ENCODE measurements around the gene DIP2C.

DIP2C gene

GRCh38 chr10:630581-631073, 58.8 kb downstream of the DIP2C start:
- Histone ChIP-seq H3K4me1 (ENCODE audit: control insufficient read depth in 2 of 2, insufficient read depth in 2 of 2, low read length in 2 of 2) (peaks cover 0 to 5% of the 10 kb centered on the region in 2 donors), H3K9ac (ENCODE audit: low read depth in 1 of 2, low read length in 2 of 2) (no peak overlapping the region), H3K4me3 (ENCODE audit: low read length in 2 of 2) (no peak overlapping the region), H3K36me3 (ENCODE audit: control insufficient read depth in 2 of 2, insufficient read depth in 2 of 2, low read length in 2 of 2) (no peaks in the 10 kb centered on the region), H3K27ac (ENCODE audit: low read depth in 2 of 2, low read length in 2 of 2) (no peak overlapping the region), H3K27me3 (ENCODE audit: control insufficient read depth in 2 of 2, insufficient read depth in 2 of 2, low read length in 2 of 2) (no peaks in the 10 kb centered on the region), H3K9me3 (ENCODE audit: control insufficient read depth in 2 of 2, low read length in 2 of 2) (no peaks in the 10 kb centered on the region)

DNA sequence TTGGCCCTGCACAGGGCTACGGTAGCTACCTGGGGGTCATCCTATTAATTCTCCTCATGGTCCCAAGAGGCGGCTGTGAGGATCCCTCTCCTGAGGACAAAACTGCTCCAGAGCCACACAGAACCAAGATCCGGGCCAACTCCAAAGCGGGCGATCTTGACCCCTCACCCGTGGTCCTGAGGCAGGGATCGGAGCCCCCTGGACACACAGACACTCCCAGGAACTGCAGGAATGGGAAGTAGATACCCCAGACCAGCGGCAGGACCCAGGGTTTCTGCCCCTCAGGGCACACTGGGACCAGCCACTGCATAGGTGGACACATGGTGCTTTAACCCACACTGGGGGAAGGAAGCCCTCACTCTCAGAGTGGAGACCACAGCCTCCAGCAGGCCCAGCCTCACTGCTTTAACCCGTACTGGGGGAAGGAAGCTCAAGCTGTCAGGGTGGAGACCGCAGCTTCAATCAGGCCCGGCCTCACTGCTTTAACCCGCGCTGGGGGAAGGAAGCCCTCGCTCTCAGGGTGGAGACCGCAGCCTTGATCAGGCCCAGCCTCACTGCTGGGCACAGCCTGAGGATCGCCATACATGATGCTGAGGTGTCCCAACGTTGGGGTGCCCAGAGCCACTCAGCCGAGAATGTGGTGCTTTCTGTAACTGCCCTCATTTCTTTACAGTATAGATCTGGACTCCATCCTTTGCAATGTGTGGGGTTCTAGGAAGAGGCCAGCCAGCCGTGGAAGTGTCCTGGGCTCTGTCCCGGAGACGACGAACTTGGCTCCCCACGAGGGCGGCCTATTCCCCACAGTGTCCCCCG, 60.1 kb downstream of the DIP2C start:
- no peak overlapping the region for H3K4me3 ChIP-seq (ENCODE audit: low read length in 2 of 2)
- H3K9me3 ChIP-seq (ENCODE audit: control insufficient read depth in 2 of 2, low read length in 2 of 2), result no peaks in the 10 kb centered on the region

GRCh38 chr10:628386-629045, 61.0 kb downstream of the DIP2C start:
- Histone ChIP-seq H3K4me1 (ENCODE audit: control insufficient read depth in 2 of 2, insufficient read depth in 2 of 2, low read length in 2 of 2) (peaks cover 2 to 7% of the 10 kb centered on the region in 2 donors), H3K36me3 (ENCODE audit: control insufficient read depth in 2 of 2, insufficient read depth in 2 of 2, low read length in 2 of 2) (no peaks in the 10 kb centered on the region), H3K27me3 (ENCODE audit: control insufficient read depth in 2 of 2, insufficient read depth in 2 of 2, low read length in 2 of 2) (no peaks in the 10 kb centered on the region), H3K9me3 (ENCODE audit: control insufficient read depth in 2 of 2, low read length in 2 of 2) (no peaks in the 10 kb centered on the region), H3K4me3 (ENCODE audit: low read length in 2 of 2) (no peak overlapping the region), H3K9ac (ENCODE audit: low read depth in 1 of 2, low read length in 2 of 2) (no peak overlapping the region), H3K27ac (ENCODE audit: low read depth in 2 of 2, low read length in 2 of 2) (no peak overlapping the region)

More for the DNA sequence above, 60.1 kb downstream of the DIP2C start:
- no peak overlapping the region for H3K27ac ChIP-seq (ENCODE audit: low read depth in 2 of 2, low read length in 2 of 2)
- peaks cover 5 to 7% of the 10 kb centered on the region in 2 donors for H3K4me1 ChIP-seq (ENCODE audit: control insufficient read depth in 2 of 2, insufficient read depth in 2 of 2, low read length in 2 of 2)
- no peaks in the 10 kb centered on the region for H3K27me3 ChIP-seq (ENCODE audit: control insufficient read depth in 2 of 2, insufficient read depth in 2 of 2, low read length in 2 of 2)
- no peaks in the 10 kb centered on the region for H3K36me3 ChIP-seq (ENCODE audit: control insufficient read depth in 2 of 2, insufficient read depth in 2 of 2, low read length in 2 of 2)
- no peak overlapping the region for H3K9ac ChIP-seq (ENCODE audit: low read depth in 1 of 2, low read length in 2 of 2)

DNA sequence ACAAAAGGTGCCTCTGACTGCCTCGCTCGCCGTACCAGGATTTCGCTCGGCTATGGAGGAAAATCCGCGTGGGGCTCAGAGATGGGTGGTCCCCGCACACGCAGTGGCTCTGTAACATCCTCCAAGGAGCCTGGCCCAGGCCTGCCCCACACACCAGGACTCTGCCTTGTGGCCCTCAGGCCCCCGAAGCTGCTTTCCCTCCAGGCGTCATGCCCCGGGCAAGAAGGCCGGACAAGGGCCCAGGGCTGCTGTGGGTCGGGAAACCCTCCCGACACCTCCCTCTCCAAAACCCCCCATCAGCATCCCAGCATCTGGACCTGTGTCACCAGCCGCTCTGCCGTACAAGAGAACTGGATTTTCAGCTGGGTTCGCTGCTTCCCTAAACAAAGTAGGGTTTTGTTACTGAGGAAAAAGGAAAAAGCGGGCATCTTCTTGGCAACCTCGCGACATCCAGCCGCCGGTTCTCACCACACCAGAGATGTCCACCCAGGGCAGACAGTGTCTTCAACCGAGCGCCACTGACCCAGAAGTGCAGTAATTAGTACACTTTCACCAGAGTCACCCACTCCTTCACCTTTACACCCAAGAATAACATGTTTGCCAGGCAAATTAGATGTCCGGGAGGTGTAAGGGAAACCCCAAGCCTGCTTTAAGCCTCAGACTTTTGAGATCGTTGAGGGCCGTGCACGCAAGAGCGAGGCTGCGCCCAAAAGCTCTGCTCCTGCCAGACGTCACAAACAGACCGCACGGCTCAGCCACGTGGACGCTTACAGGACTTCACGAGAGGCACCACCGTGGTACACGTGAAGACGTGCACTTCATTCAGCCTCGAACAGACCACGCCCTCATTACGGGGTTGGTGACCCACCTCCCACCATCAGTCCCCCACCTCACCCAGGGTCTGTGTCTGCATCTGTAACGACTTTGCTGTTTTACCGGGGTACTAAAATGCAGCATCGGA, 62.2 kb downstream of the DIP2C start:
- H3K9ac ChIP-seq (ENCODE audit: low read depth in 1 of 2, low read length in 2 of 2), result no peak overlapping the region
- peaks cover 2 to 10% of the 10 kb centered on the region in 2 donors for H3K4me1 ChIP-seq (ENCODE audit: control insufficient read depth in 2 of 2, insufficient read depth in 2 of 2, low read length in 2 of 2)
- no peaks in the 10 kb centered on the region for H3K36me3 ChIP-seq (ENCODE audit: control insufficient read depth in 2 of 2, insufficient read depth in 2 of 2, low read length in 2 of 2)
- H3K9me3 ChIP-seq (ENCODE audit: control insufficient read depth in 2 of 2, low read length in 2 of 2), result no peaks in the 10 kb centered on the region
- no peaks in the 10 kb centered on the region for H3K27me3 ChIP-seq (ENCODE audit: control insufficient read depth in 2 of 2, insufficient read depth in 2 of 2, low read length in 2 of 2)
- H3K4me3 ChIP-seq (ENCODE audit: low read length in 2 of 2), result no peak overlapping the region
- no peak overlapping the region for H3K27ac ChIP-seq (ENCODE audit: low read depth in 2 of 2, low read length in 2 of 2)

- Histone ChIP-seq H3K27me3 (ENCODE audit: control insufficient read depth in 2 of 2, insufficient read depth in 2 of 2, low read length in 2 of 2) (no peaks in the 10 kb centered on the region), H3K9ac (ENCODE audit: low read depth in 1 of 2, low read length in 2 of 2) (no peak overlapping the region), H3K27ac (ENCODE audit: low read depth in 2 of 2, low read length in 2 of 2) (peak overlapping the region; percentile 8 to 48), H3K4me1 (ENCODE audit: control insufficient read depth in 2 of 2, insufficient read depth in 2 of 2, low read length in 2 of 2) (peaks cover 2 to 10% of the 10 kb centered on the region in 2 donors), H3K4me3 (ENCODE audit: low read length in 2 of 2) (no peak overlapping the region), H3K9me3 (ENCODE audit: control insufficient read depth in 2 of 2, low read length in 2 of 2) (no peaks in the 10 kb centered on the region), H3K36me3 (ENCODE audit: control insufficient read depth in 2 of 2, insufficient read depth in 2 of 2, low read length in 2 of 2) (no peaks in the 10 kb centered on the region)
Measured at GRCh38 chr10:625751-626711, 63.4 kb downstream of the DIP2C start.

- Histone ChIP-seq H3K27me3 (ENCODE audit: control insufficient read depth in 2 of 2, insufficient read depth in 2 of 2, low read length in 2 of 2) (no peaks in the 10 kb centered on the region), H3K4me3 (ENCODE audit: low read length in 2 of 2) (peak overlapping the region in 1 of 2 donors; percentile 1), H3K9me3 (ENCODE audit: control insufficient read depth in 2 of 2, low read length in 2 of 2) (no peaks in the 10 kb centered on the region), H3K4me1 (ENCODE audit: control insufficient read depth in 2 of 2, insufficient read depth in 2 of 2, low read length in 2 of 2) (peaks cover 2 to 10% of the 10 kb centered on the region in 2 donors), H3K36me3 (ENCODE audit: control insufficient read depth in 2 of 2, insufficient read depth in 2 of 2, low read length in 2 of 2) (no peaks in the 10 kb centered on the region), H3K27ac (ENCODE audit: low read depth in 2 of 2, low read length in 2 of 2) (peak overlapping the region; percentile 3 to 48), H3K9ac (ENCODE audit: low read depth in 1 of 2, low read length in 2 of 2) (no peak overlapping the region)
Measured at GRCh38 chr10:625333-625696, 64.2 kb downstream of the DIP2C start.

- Histone ChIP-seq H3K27me3 (ENCODE audit: control insufficient read depth in 2 of 2, insufficient read depth in 2 of 2, low read length in 2 of 2) (no peaks in the 10 kb centered on the region), H3K4me1 (ENCODE audit: control insufficient read depth in 2 of 2, insufficient read depth in 2 of 2, low read length in 2 of 2) (peaks cover 2 to 10% of the 10 kb centered on the region in 2 donors), H3K9me3 (ENCODE audit: control insufficient read depth in 2 of 2, low read length in 2 of 2) (no peaks in the 10 kb centered on the region), H3K4me3 (ENCODE audit: low read length in 2 of 2) (peak overlapping the region in 1 of 2 donors; percentile 1), H3K27ac (ENCODE audit: low read depth in 2 of 2, low read length in 2 of 2) (peak overlapping the region; percentile 57 to 68), H3K36me3 (ENCODE audit: control insufficient read depth in 2 of 2, insufficient read depth in 2 of 2, low read length in 2 of 2) (no peaks in the 10 kb centered on the region), H3K9ac (ENCODE audit: low read depth in 1 of 2, low read length in 2 of 2) (no peak overlapping the region)
Measured at GRCh38 chr10:624605-625332, 64.7 kb downstream of the DIP2C start.

DNA sequence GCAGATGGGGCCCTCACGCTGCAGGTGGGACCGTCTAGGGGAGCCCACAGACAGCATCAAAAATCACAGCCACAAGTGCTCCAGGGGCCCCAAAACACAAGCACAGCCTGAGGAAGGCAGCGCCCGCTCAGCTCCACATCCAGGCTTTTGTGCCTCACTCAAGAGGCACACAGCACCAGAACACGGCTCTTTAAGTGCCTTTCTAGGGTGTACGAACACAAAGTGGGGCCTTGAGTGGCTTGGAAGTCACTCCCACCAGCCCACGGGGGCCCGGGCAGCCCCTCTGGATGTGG, 65.2 kb downstream of the DIP2C start:
- H3K27ac ChIP-seq (ENCODE audit: low read depth in 2 of 2, low read length in 2 of 2), result peak overlapping the region; percentile 57 to 68
- no peak overlapping the region for H3K9ac ChIP-seq (ENCODE audit: low read depth in 1 of 2, low read length in 2 of 2)
- H3K9me3 ChIP-seq (ENCODE audit: control insufficient read depth in 2 of 2, low read length in 2 of 2), result no peaks in the 10 kb centered on the region
- no peaks in the 10 kb centered on the region for H3K36me3 ChIP-seq (ENCODE audit: control insufficient read depth in 2 of 2, insufficient read depth in 2 of 2, low read length in 2 of 2)
- H3K4me1 ChIP-seq (ENCODE audit: control insufficient read depth in 2 of 2, insufficient read depth in 2 of 2, low read length in 2 of 2), result peaks cover 2 to 10% of the 10 kb centered on the region in 2 donors
- no peaks in the 10 kb centered on the region for H3K27me3 ChIP-seq (ENCODE audit: control insufficient read depth in 2 of 2, insufficient read depth in 2 of 2, low read length in 2 of 2)
- no peak overlapping the region for H3K4me3 ChIP-seq (ENCODE audit: low read length in 2 of 2)

Data from mucosa of rectum (tissue), 2 donors.